Esophagus squamous epithelium (tissue), 4 donors: Measurements from ENCODE around the gene RGP1.

Source experiments
- CTCF ChIP-seq, 6 experiments: fragments of 450-650 bp in 4 of 6; fragments of 200-600 bp in 2 of 6; sonication (generic) in 2 of 6; IDR thresholded peaks; one replicate each; pipeline ENCODE4 v1.5.1; 2016 to 2019; ENCODE audit warnings: antibody characterized with exemption in 6 of 6, mild to moderate bottlenecking in 4 of 6, moderate library complexity in 4 of 6
- POLR2A ChIP-seq, 4 donors: fragments of 450-650 bp; IDR thresholded peaks; one replicate each; pipeline ENCODE4 v1.6.1; 2017; ENCODE audit warnings: antibody characterized with exemption in 4 of 4, mild to moderate bottlenecking in 4 of 4, moderate library complexity in 3 of 4

DNA sequence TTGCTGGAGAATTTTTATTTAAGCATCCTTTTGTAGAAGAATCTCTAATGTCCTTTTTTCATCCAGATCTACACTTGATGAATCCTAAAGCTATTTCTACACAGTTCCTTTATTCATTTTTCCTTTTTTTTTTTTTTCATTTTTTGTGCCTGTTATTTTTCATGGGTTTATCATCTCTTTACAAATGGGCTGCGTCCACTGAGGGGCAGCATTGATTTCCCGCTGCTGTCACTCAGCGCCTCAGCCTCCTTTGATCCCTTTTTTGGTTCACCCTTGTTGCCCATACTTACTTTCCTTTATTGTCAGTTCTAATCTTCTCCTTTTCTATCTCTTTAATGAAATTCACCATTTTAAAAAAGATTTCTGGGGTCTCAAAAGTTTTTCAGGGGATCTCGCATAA, 10.7 kb downstream of the RGP1 start:
- TF ChIP-seq CTCF (IDR thresholded peaks at IDR 0.05) (no peak), POLR2A (IDR thresholded peaks at IDR 0.05) (no peak)
